GM10266 (cell line): ENCODE data around the gene TGFBR3L.

Experiments used
- DNase-seq: peaks from one replicate; pipeline ENCODE4 v3.0.0; 2012; ENCODE audit errors: extremely low spot score
- CTCF ChIP-seq: IDR thresholded peaks from 2 replicates; pipeline ENCODE4 v1.5.1; 2012; ENCODE audit warnings: mild to moderate bottlenecking, low read depth; ENCODE audit not compliant: control insufficient read depth, insufficient read depth; ENCODE audit errors: missing control alignments

TGFBR3L gene

GRCh38 chr19:7894612-7895309 is 19.9 kb upstream of the TGFBR3L start:
- TF ChIP-seq CTCF: no peak
- no peak for DNase-seq

DNA sequence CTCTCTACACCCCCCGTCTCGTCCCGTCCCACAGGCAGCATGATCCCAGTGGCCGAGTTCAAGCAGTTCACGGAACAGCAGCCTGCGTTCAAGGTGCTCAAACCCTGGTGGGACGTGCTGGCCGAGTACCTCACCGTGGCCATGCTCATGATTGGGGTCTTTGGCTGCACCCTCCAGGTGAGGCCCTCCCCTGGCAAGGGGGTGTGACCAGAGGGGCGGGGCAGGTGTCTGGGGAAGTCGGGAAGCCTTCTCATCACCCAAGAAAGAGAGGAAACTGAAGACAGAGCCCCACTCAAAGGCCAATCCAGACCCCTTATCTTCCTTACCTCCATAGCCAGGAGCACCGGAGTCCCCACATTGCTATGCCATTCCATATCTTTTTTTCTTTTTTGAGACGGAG is 19.1 kb upstream of the TGFBR3L start:
- DNase-seq: no peak
- TF ChIP-seq CTCF: no peak

- TF ChIP-seq CTCF: no peak
- DNase-seq: no peak
These were observed 17.3 kb upstream of the TGFBR3L start for GRCh38 chr19:7897292-7897691.

DNA sequence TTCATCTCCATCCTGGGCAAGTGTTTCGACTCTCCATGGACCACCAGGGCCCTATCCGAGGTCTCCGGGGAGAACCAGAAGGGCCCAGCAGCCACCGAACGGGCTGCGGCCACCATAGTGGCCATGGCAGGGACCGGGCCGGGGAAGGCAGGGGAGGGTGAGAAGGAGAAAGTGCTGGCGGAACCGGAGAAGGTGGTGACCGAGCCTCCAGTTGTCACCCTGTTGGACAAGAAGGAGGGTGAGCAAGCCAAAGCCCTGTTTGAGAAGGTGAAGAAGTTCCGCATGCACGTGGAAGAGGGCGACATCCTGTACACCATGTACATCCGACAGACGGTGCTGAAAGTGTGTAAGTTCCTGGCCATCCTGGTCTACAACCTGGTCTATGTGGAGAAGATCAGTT is 15.7 kb upstream of the TGFBR3L start:
- DNase-seq: no peak
- TF ChIP-seq CTCF: no peak

GRCh38 chr19:7899751-7900378 is 14.8 kb upstream of the TGFBR3L start:
- no peak for TF ChIP-seq CTCF
- no peak for DNase-seq

GRCh38 chr19:7900401-7900870 is 14.2 kb upstream of the TGFBR3L start:
- no peak for DNase-seq

More at GRCh38 chr19:7900401-7900870, 14.2 kb upstream of the TGFBR3L start:
- TF ChIP-seq CTCF: no peak
